Left renal pelvis (tissue), 4 donors: ENCODE data around the gene CAPN8. TPM values are rescaled to one million over a fixed set of nuclear protein-coding genes. Genes with fewer than 3 reads are reported as not detected.

Experiments
- DNase-seq, 4 donors: peaks; one replicate each; pipeline ENCODE4 v3.0.0-alpha.2; 2013; ENCODE audit warnings: low read depth in 4 of 4, low spot score in 3 of 4
- polyA plus RNA-seq, 4 donors: library from polyadenylated mRNA; unstranded; fragments of 120-200 nt; gene quantifications; one replicate each; pipeline ENCODE4 v1.2.1, GENCODE V29; 2013; ENCODE audit not compliant: insufficient read length in 4 of 4

Gene CAPN8
- 1 to 10 TPM in 3 of 4 donors, under 1 TPM in 1; 0.20 to 4.0 (median 2.0) TPM for polyA plus RNA-seq

DNA sequence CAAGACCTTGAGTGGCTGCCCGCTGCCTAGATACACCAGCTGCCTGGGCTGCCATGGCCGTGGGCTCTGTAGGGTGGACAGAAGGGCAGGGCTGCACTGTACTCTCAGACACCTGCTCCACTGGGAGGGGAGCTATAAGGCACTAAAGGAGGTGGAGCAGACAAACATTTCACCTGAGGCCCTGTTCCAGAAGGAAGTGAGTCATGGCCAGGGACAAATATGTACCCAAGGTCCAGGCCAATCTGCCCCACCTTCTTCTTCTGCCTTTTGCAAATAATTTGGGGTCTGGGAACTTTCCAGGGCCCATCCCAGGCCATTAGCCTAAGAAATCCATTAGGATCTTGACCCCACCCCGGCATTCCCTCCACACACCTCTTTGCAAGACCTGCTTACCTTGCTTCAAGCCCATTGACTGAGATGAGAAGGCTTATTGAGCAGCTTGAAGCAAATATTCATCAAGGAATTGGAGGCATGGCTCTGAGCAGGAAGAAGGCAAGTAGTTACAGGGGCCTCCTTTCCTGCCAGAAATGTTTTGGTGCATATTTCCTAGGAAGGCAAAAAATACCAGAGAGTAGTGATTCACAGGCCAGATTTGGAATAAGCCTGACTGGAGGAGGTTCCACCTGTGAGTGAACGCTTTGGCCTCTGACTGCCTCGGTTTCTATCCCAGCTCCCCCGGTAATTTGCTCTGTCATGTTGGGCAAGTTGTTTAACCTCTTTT is at the start of gene CAPN8:
TSS of gene CAPN8 (minus strand) at position 110 of the 721 bp plus-strand sequence. CDS start at position 55, 55 bp downstream.
- no peak for DNase-seq

DNA sequence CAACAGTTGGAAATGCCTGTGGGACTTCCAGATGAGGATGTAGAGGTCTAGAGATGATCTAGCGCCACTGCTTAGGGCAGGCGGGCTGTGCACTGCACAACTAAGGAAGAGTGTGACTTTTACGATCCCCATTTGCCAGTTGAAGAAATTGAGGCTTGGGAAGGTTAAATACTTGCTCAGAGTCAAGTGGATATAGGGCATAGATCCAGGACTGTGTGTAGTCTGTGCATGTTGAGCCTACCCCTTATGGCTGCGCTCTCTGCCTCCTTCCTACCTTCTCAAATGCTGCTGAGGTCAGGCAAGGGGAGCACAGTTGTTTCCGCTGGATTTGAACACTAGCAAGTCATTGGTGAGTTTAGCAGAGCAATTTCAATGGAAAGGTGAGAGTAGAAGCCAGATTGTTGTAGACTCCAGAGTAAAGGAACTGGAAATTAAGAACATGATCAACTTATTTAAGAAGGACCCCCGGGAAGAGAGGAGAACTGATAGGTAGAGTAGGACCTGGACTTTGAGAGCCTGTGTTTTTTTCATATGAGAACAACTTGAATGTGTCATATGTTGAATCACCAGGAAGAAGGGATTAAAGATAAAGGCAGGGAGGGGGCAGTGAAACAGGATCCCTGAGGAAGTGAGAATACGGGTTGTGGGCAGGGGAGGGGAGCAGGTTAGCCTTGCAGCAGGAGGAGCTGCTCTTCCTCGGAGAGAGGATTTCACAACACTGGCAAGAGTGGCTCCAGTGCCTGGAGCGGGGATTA is 49.5 kb upstream of the CAPN8 start:
- DNase-seq, result no peak

DNA sequence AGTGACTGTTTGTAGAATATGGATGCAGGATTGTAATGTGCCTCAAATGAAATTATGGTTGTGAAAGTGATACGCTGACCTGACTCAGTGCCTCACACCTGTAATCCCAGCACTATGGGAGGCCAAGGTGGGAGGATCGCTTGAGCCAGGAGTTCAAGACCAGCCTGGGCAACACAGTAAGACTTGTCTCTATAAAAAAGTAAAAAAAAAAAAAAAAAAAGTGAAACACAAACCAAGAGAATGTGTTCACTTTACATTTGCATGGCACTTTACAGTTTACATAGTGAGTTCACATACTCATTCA is 48.9 kb upstream of the CAPN8 start:
- DNase-seq, result no peak

DNA sequence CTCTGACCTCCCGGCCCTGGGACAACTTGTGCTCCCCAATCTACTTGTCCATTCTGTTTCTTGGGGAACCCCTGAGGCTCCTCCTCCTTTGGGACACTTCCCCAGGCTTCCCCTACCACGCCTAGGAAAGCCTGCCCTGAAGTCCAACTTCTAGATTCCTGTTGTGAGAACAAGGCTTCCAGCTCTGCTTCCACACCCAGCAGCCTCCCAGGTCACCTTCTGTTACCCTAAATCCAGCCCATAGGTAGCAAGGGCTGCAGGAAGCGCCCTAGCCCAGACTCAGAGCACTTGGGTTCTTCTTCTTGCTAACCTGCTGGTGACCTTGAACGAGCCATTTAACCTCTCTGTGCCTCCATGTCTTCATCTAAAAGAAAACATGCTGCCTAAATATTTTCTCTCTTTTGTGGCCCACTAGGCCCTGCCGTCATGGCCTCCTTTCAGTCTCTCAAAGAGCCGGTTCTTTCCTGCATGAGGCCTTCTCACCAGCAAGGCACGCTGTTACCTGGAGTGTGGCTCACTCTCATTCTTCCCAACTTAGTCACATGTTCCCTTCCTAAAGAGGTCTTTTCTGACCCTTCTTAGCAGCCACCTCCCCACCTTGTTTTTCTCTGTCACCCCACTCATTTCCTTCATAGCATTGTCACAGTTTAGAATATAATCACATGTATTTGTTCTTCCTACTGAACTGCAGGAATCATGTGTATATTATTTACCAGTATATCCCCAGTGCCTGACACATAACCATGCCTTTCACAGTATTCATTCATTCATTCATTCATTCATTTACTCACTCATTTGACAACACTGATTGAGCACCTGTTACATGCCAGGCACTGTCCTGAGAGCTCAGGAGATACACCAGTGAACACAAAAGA is 48.3 kb upstream of the CAPN8 start:
- no peak for DNase-seq

DNA sequence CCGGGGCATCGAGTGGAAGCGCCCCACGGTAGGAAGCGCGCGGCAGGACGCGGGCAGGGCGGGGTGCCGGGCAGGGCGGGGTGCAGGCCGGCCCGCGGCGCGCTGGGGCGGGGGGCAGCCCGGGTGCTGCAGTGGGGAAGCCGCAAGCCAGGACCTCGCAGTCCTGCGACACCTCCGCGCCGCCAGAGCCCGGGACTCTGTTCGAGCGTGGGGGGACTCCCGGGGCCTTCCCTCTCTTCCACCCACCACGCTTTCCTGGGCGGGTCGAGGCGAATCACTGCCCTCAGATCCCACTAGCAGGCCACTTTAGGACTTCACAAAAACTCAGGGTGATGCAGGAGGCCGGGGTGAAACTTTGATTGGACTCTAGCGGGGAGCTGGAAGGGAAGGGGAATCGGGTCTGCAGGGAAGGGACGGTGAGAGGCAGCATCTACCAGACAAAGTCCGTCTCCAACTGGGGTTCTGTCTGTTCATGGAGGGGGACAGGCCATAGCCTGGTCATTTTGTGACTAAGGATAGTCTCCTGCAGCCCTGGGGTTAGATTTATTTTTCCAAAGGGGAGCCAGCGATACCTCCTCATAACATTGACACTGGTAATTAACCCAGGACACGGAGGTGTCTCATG is 47.5 kb upstream of the CAPN8 start:
- DNase-seq, result no peak

DNA sequence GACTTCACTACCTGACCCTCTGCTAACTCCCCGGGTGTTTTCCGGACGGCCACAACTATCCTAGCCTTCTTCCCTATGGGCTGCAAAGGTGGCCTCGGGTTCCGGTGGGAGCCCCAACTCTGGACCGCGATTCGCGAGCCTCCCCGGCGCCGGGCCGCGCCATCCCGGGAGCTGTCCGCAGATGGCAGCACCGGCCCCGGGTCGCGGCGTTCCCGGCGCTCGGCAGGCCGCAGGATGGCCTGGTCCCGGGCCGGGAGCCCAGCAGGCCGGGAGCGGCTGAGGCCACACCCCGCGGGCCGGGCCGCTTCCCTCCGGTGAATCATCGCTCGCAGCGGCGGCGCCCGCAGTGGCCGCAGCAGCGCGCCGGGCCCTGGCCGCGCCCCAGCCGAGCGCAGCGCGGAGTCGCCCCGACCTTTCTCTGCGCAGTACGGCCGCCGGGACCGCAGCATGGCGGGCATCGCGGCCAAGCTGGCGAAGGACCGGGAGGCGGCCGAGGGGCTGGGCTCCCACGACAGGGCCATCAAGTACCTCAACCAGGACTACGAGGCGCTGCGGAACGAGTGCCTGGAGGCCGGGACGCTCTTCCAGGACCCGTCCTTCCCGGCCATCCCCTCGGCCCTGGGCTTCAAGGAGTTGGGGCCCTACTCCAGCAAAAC is 46.8 kb upstream of the CAPN8 start, which contains the start of gene CAPN2:
TSS of gene CAPN2 (plus strand) at position 346 of the 656 bp plus-strand sequence. CDS start at position 448, 102 bp downstream.
- no peak for DNase-seq

DNA sequence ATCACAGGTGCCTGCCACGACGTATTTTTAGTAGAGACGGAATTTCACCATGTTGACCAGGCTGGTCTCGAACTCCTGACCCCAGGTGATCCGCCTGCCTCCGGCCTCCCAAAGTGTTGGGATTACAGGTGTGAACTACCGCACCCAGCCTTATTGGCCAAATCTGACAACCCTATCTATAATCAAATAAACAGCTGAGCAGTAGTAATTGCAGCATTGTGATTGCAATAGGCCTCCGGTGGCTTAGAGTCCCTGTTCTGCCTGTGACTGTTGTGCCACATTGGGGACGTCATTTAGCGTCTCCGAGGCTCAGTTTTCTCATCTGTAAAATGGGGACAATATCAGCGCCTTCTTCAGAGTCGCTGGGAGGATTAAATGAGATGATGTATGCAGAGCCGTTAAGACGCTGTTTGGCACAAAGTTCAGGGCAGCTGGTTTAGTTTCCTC is 46.3 kb upstream of the CAPN8 start:
- no peak for DNase-seq

DNA sequence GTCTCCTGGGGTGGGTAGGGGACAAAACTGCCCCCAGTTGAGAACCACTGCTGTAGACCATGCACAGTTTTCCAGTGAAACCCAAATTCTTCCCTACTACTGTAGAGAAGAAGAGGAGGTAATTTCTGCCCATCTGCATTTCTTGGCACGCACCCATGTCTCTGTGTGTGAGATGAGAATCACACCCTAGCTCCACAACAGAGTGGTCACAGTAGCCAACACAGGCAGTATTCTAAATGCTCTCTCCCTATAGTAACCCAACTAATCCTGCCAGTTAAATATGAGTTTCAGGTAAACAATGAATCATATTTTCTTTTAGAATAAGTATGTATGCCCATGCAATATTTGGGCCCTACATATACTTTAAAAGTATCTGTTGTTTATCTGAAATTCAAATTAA is 45.7 kb upstream of the CAPN8 start:
- no peak for DNase-seq

DNA sequence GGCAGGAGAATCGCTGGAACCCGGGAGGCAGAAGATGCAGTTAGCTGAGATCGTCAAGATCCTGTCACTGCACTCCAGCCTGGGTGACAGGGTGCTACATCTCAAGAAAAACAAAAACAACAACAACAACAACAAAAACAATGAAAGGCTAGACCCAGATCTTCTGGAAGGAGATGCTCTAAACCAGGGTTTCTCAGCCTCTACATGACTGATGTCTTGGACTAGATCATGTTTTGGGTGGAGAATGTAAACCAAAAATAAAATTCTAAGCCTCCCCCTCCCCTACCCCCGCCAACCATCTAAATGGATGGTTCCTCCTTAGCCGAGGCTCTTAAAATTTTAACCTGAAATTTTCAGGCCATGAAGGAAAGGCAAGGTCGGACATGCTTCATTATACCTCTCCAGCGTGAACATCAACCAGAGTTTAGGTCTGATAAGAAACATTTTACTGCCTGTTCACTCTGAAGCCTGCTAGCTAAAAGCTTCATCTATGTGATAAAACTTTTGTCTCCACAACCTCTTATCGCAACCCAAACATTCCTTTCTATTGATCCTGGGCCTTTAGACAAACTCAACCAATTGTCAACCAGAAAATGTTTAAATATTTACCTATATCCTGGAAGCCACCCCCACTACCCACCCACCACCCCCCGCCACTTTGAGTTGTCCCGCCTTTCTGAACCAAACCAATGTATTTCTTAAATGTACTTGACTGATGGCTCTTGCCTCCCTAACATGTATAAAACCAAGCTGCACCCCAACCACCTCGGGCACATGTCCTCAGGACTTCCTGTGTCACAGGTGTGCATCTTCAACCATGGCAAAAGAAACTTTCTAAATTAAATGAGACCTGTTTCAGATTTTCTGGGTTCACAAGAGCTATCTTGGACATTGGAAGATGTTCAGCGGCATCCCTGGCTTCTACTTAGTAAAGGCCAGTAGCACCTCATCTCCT is 45.0 kb upstream of the CAPN8 start:
- DNase-seq, result no peak

DNA sequence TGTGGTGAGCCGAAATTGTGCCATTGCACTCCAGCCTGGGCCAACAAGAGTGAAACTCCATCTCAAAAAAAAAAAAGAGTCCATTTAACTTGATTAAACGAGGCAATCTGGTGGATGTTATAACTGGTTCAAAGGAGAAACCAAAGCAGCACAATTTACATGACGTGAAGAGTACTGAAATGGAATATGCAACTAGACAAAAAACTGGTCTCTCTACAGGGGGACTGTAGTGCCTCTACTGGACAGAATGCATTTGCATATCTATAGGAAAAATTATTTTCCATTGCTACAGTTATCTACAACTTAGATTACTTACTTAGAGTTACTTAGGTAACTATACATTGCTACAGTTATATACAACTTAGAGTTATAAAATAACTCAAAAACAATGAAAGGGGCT is 44.1 kb upstream of the CAPN8 start:
- DNase-seq, result no peak

DNA sequence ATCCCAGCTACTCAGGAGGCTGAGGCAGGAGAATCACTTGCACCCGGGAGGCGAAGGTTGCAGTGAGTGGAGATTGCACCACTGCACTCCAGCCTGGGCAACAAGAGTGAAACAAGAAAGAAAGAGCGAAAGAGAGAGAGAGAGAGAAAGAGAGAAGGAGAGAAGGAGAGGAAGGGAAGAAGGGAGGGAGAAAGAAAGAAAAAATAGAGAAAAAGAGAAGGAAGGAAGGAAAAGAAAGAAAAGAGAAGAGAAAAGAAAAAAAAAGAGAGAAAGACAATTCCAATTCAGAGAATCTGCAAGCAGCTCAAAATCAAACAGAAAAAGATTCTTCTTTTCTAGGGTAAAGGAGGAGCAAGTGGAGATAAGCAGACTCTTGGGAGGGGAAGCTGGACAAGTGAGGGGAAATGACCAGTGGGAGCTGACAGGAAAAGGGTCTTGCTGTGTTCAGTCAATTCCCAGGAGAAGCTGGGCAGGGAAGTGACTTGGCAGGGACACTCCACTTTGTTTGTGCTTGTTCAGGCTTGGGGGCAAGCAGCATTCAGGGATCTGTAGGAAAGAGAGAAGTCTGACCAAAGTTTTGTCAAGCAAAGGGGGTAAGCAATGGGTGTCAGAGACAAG is 43.3 kb upstream of the CAPN8 start:
- no peak for DNase-seq

DNA sequence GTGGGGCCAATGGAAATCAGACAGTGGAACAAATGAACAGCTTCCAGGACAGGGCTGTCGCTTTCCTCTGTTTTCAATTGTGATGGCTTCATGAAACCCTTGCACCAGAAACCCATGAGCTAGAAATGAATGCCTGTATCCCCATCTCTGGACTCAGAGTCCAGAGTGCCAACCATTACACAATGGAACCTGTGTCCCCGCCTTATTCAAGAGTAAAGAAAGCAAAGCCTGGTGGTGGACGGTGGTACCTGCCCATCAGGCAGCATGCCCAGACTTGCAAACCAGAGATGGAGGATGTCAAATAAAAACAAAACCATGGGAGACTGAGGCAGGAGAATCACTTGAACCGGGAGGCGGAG is 42.5 kb upstream of the CAPN8 start:
- DNase-seq, result no peak

DNA sequence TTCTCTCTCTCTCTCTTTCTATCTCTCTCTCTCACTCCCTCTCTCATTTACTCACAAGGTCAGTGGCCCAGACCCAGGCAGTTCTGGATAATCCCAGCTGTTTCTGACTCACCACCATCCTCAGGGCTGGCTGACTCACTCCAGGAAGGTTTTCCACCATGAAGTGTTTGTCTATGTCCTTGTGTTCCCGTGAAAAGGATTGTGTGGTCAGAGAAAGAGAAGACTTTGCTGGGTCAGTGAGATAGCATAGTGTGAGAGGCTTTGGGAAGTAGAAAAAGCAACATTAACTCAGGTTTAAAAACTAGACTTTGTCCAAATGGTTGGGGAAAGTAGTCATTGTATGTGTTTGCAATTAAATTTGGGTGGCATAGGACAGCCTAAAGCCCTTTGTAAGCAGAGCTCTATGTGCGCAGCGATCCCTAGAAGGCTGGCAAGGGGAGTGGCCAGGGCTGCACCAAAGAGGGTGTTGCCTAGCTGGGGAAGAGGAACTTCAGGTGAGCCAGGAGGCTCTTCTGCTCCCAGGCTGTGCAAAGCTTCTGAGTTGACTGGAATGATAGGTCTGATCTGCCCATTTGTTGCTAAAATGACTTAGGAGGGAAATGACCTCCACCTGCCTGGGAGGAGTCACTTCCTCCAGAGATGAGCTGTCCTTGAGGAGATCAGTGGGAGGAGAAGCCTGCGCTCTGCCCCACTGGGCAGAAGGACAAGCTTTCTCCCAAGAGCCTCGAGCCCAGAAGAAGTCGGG is 41.9 kb upstream of the CAPN8 start:
- DNase-seq, result no peak

DNA sequence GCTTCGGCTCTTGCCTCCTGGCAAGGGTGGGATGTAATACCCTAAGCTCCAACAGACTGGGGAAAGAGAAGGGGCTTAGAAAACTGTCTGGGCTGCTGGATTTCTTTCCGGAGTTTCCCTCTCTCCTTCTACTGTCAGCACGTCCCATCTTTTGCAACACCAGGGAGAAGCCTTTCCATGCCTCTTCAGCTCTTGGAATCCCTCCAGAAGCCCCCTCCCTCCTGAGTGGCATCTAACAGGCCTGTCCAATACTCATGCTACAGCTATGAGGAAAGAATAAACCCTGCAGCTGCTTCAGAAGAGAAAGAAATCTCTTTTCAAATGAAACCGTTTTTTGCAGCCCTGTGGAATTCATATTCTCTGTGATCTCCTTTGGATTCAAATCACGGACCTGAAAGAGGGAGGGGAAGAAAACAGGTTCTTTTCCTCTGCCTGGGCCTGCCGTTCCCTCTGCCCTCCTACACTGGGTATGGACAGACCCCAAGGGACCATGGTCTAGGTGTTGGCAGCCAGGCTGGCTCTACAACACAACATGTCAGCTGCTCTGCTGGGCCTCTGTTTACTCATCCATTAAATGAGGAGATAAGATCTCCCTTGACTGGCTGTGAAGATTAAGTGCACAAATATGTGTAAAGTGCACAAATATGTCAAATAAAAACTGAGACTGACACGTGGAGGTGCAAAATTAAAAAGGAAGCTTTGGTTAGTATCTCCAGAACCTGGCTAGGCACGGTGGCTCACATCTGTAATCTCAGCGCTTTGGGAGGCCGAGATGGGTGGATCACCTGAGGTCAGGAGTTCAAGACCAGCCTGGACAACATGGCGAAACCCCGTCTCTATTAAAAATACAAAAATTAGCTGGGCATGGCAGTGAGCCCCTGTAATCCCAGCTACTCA is 40.8 kb upstream of the CAPN8 start:
- no peak for DNase-seq

DNA sequence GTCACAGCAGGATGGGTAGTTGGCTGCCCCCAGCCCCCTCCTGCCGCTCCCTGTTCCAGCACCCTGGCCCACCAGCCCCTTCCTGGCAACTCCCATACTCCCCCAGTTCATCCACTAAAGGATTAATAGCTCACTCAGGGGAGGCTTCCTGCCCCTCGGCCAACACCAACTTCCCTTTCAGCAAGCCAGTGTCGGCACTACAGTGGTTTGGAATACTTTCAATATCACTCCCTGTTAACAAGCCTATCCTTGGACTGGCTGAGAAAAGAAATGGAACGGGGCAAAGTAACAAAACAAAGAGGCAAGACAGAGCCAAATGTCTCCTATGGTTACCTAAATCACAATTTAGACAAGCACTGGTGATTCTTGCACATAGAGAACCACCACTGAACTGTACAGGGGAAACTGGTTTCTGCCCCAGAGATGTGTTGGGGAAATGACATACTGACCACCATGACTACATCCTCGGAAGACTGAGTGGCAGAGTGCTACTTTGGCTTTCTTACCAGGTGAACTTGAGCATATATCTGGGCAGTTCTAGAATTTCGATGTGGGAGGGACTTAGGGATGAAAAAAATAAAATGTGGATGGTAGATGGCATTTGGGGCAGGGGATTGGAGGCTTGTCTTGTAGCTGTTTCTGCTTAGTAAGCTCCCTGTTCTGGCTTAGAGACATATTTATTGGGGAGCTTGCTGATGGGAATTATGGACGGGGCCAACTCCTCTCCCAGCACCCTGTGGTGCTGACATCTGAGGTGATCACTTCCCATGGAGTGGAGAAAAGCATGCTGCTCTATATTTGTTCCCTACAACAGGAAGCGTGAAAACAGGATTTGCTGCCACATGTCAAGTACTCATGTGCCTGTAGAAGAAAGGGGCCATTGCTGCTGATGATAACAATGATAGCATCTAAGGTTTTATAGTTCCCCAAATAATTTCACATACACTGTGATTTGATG is 39.7 kb upstream of the CAPN8 start:
- DNase-seq, result no peak

DNA sequence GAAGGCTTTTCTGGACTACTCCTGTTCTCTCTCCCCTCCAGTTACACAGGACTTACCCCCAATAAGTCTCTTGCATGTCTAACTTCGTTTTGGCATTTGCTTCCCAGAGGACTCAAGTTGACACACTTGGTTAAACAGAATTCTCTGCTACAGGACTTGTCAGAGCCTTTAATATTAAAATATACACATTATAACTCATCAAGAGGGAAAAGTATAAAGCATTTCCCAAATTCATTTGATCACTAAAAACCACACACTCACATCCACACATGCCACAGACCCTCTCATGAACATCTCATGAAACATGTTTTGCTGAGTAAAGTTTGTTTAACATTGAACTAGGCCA is 38.1 kb upstream of the CAPN8 start:
- DNase-seq, result no peak
